ENCODE measurements around the gene PJA1.

PJA1 gene

DNA sequence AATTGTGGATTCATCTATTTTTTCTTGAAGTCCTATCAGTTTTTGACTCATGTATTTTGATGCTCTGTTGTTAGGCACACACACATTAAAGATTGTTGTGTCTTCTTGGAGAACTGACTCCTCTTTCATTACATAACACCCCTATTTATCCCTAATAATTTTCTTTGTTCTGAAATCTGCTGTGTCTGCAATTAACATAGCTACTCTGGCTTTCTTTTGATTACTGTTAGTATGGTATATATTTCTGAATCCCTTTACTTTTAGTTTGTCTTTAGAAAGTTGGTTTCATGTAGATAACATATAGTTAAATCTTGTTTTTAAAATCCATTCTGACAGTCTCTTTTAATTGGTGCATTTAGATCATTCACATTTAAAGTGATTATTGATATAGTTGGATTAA is 5.1 kb upstream of the PJA1 start:
- DNase-seq (ENCODE audit: low read depth in 2 of 3, low spot score in 1 of 3) = no peak

DNA sequence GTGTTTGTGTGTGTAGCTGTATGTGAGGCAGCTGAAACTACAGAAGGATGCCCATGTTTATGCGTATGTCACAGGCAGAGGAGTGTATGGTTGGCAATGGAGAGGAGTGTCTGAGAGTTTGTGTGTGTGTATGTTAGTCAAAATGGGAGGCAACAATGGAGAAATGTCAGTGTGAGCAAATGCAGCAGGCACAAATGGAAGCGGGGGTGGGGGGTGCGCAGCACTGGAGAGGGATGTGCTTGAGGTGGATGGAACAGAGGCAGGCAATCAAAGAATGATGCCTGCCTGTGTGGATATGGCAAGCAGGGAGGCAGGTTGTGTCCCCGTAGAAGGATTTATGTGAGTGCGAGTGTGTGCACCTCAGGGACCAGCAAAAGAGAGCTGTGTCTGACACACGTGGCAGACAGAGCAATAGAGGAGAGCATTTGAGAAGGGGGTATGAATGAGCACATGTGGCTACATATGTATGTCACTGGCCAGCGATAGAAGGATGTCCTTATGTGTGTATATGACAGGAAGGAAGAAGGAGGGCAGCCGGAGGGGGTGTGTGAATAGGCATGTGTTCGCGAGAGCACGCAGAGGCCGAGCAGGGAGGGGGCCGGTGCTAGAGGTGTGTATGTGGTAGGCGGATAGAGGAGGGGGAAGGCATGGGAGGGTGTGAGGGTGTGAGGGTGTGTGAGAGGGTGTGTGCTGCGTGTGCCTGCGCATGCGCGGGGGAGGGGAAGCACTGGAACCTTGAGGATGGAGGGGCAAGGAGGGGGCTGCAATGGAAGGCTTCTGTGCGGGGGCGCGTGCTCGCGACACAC is 1.1 kb downstream of the PJA1 start:
- peak; percentile 9 to 26 (median 16) for DNase-seq (ENCODE audit: low read depth in 2 of 3, low spot score in 1 of 3)

DNA sequence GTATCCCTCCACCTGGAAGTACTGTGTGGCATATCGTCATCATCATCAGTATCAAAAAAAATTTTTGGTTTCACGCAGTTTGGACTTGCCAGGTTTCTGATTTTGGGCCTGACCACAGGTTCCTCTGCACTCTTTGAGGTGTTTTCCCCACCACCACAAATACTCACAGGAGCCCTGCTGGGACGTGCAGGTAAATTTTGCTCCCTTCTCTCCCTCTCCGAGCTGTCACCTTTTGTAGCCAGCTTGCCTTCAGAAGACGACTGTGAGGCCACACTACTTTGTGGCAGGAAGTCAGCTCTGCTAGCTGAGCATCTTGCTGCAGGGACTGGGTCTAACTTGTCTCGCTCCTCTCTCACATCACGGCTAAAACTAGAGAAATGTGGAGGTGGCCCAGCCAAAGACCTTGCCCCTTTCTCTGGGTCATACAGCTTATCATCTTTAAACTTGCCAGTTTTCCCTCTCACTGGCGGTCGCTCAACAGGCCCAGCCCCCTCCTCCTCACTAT is 2.8 kb downstream of the PJA1 start:
- DNase-seq (ENCODE audit: low read depth in 2 of 3, low spot score in 1 of 3) = no peak

DNA sequence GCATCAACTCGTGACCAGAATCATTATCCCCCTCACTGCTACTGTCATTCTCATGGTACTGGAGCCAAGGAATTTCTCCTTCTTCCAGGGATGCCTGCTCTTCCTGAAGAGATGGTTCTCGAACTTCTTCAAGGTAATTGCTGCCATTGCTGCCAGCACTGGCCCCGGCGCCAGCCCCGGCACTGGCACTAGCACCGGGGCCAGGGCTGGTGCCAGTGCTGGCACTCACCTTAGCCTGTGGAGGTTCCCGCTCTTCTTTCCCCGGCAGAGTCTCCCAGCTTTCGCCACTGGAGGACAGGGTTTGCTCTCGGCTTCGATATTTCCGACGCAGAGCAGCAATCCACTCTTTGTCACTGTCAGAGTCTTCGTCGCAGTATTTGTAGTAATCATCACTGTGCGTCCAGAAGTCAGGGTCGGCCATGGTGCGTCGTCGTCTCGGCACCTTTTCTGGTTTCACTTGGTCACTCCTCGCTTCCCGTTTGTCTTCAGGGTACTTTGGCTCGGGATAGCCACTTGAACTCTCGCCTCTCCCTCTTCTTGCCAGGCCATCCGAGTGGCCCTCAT is 3.4 kb downstream of the PJA1 start:
- DNase-seq (ENCODE audit: low read depth in 2 of 3, low spot score in 1 of 3) = no peak

DNA sequence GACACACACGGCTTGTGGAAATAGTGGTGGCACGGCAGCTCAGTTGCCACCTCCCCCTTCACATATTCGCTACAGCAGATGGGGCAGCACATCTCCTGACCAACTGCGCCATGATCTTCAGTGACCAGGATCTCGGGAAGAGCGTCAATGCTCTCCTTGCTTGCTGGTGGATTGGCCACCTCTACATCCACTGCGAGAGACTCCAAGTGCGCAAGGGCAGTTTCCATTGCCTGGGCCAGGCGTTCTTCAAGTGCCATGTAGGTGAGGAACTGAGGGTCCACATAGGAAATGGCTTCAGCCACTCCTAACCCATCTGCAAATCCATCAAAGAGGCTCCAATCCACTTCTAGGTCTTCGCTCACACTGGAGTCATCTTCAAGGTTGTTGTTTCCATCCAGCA is 3.9 kb downstream of the PJA1 start:
- DNase-seq (ENCODE audit: low read depth in 2 of 3, low spot score in 1 of 3) = no peak

DNA sequence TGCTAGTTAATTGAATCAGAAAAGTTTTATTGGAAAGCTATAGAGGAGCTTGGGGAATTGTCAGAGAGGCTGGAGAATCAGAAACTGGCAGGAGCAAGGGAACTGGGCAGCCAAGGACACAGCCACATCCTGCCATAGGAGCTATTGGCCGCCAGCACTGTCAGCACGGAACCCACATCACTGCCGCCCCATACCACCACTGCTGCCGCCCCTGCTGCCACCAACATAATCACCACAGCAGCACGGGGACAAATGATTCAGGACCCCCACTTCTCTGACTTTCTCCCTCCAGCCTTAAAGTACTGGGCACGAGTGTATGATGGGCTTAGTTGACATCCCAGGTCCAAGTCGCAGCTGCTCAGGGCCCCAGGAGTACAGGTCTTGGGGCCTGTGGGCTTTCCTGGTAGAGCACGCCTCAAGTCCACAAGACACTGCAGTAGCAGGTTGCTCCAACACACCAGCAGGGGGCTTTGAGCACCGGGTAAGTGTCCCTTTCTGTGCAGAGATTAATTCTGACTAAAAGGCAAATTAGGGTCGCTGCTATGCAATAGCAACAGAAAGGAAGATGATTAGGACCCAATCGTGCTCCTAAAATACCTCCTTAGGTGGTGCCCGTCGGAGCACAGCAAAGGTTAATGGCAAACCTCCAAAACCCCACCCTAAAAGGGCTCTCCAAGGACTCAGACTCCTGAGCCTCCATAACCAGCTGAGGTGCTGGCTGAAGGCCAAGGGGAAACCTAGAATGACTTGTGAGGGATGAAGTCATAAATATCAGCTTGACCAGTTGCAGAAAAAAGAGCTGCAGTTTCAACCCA is 6.9 kb downstream of the PJA1 start:
- DNase-seq (ENCODE audit: low read depth in 2 of 3, low spot score in 1 of 3) = peak in 1 of 3 donors; percentile 14

DNA sequence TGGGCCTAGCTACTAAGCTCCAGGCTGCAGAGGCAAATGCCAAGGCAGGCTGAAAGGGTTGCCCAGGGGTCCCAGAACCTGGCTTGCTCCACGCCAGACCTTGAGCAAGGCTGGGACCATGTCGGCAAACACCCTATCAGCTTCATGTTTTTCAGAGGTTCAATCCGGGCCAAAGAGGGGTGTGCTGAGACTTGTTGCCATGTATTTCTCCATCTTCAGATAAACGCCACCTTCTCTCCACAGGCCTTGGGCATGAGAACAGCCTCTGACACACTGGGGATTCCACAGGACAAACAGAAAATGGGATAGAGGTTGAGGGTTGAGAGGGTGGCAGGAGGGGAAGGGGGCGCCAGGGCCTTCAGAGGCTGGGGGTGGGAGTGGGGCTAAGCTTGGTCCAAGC is 8.6 kb downstream of the PJA1 start:
- no peak for DNase-seq (ENCODE audit: low read depth in 2 of 3, low spot score in 1 of 3)

DNA sequence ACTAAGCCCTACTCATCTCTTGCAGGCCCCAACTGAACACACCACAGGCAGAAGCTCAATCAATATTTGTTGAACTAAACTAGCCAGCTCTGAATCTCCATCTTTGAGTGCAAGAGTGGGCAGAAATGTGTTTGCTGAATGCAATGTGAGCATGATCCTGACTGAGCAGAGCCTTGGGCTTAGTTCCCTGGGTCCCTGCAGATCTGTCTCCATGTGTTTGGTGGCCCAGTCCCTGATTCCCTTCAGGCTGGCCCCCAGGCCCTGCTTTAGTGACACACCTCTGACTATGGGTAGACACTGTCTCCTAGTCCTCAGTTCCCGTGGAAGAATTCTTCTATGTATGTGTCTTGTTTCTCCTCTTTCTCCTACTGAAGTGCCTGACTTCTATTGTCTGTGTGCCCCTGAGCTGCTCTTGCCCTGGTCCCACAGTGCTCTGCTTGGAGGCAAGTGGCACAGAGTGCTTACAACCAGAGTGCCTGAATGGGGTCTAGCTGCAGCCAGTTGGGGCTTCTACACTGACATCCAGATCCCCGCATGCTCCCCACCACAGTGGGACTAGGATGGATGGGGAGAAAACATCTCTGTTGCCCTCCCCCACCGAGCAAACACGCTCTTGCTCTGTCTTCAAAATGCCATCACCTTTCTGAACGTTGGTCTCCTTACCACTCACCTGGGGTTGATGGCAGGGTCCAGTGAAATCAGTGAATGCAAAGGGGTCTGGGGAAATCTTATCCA is 9.3 kb downstream of the PJA1 start:
- DNase-seq (ENCODE audit: low read depth in 2 of 3, low spot score in 1 of 3) = no peak

DNA sequence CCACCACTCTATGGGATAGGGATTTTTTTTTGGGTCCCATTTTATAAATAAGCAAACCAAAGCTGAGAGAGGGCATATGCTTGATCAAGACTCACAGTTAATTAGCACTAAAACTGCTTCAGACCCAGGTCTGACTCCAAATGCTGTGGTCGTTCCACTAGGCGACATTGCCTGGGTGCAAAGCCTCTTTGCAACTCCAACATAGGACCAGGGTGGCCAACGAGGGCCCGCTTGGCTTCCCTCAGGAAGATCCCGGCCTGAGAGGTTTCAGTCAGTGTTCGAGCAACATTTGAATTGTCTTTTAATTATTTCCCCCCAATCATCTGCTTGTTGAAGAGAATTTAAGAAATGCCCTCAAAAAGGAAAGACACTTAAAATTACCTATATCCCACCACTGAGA is 11.2 kb downstream of the PJA1 start:
- no peak for DNase-seq (ENCODE audit: low read depth in 2 of 3, low spot score in 1 of 3)

DNA sequence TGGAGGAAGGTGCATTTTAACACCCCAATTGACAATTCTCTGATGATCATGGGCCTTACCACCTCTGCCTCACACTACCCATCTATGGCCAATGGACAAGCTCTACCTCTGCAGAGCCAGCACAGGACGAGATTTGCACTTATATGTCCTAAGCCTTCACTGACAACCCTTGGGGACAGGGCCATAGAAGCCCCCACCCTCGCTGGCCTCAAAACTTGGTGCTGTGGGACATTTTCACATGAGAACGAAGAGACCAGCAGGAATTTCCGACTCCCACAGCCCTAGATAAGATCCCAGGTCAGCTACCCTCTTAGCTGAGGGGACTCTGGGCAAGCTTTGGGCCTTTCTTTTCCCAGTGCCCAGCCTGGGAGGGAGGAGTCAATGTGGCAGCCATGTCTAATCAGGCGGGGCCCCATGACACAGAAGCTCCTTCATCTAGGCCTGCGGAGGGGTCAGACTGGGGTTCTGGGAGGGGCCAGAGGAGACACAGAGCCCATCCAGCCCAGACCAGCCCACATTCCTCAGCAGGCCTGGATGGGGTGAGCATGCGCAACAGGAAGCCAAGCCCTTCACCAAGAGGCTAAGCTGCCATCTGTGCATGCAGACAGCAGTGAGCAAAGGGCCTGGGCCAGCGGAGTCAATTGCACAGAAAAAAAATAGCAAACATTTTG is 12.1 kb downstream of the PJA1 start:
- no peak for DNase-seq (ENCODE audit: low read depth in 2 of 3, low spot score in 1 of 3)

DNA sequence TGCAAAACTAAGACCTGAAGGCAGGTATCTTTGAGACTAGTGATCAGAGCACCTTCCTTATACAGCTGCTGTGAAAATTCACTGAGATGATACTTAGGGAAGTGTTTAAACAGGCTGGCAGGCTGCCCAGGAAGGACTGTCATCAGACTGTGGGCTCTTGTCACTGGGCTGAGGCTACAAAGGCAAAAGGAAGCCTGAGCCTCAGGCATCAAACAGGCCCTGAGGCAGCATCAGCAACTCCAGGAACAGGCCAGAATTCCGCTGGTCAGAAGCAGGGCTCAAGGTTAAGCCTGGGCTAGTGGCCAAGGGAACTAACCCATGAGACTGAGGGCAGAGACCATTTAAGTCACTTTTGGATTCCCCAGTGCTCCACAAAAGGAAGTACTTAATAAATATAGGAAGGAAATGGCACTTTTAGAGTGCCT is 12.8 kb downstream of the PJA1 start:
- no peak for DNase-seq (ENCODE audit: low read depth in 2 of 3, low spot score in 1 of 3)

DNA sequence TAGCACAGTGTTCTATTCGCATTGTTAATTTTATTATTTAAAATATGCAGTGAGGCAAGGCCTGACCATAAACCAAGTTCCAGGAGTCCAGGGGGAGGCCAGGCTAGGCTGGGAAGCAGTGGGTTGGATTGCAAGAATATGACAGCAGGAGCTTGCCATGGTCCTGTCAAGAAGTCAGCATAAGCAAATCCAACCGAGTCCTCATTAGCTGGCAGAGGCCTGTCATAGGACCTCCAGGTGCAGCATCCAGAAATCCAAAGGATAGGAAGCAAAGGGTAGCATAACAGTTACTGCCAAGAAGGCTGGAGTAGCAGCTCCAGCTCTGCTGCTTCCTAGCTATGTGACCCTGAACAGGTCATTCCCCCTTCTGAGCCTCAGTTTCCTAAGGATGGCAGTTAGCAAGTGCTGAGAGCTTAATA is 13.4 kb downstream of the PJA1 start:
- DNase-seq (ENCODE audit: low read depth in 2 of 3, low spot score in 1 of 3) = no peak

DNA sequence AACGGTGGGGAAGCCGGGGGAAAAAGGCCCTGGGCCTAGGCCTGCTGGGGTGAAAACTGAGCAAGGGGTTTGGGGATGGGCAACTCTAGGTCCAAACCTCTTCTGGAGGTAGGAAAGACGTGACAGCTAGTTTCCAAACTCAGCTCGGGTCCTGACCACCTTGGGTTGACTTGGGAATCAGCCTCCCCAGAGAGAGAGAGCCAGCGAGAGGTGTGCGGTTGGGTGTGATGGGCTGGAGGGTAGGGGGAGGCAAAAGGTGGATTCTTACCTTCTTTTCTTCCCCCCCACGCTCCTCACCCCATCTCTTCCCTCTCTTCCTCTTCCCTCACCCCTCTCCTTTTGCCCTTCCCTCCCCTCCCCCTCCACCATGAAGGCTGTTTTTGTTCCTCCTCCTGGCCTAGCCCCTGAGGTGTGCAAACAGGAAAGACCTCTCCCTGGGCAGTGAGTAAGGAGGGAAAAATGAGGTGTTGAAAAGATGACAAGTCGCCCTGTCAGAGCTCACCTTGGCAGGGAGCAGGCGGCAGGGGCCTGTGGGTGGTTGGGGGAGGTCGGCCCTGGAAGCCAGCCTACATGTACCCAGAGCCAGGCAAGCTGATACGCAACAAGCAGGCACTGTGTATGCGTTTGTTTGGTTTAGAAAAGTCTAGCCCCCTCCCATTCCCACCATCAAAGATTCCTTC is 14.8 kb downstream of the PJA1 start:
- DNase-seq (ENCODE audit: low read depth in 2 of 3, low spot score in 1 of 3) = no peak

DNA sequence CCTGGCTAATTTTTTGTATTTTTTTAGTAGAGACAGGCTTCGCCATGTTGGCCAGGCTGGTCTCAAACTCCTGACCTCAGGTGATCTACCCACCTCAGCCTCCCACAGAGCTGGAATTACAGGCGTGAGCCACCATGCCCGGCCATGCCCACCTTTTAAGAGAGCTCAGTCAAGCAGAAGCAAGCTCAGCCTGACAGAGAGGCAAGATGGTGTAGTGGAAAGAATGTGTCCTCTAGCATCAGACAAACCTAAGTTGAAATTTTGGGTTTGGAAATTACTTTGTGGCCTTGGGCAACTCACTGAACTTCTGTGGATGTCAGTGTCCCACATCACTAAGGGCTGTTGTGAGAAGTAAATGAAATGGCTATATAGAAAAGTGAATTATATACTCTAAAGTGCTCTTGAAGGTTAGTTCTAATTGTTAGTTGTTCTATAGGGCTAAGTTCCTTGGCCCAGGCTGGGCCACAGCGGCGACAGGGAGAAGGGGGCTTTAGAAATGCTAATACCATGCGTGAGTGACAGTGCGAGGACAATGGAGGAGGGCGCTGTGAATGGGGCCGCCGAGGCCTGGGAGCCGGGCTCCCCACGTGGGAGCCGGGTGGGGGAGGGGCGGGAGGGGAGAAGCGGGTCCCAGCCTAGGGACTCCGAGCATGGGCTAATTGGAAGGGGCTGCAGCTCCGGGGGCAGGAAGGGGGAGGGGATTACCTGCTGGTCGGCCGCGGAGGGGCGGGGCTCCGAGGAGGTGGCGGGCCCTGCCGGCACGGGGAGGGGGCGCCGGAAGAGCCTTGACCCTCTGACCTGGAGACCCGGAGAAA is 15.6 kb downstream of the PJA1 start:
- no peak for DNase-seq (ENCODE audit: low read depth in 2 of 3, low spot score in 1 of 3)

DNA sequence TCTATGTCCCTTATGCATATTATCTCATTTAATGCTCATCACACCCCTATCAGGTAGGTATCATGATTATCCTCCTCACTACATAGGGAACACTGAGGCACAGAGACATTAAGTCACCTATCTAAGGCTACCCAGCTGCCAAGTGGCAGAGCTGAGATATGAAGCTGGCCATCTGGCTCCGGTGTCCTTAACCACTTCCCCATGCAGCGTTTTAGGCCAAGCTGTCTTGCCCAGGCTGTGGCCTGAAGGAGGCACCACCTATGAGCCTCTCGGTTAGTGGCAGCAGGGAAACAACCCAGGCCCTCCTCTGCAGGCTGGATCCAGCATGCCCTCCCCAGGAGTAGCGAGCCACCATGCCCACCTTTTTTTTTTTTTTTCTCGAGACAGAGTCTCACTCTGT is 16.3 kb downstream of the PJA1 start:
- DNase-seq (ENCODE audit: low read depth in 2 of 3, low spot score in 1 of 3) = no peak

DNA sequence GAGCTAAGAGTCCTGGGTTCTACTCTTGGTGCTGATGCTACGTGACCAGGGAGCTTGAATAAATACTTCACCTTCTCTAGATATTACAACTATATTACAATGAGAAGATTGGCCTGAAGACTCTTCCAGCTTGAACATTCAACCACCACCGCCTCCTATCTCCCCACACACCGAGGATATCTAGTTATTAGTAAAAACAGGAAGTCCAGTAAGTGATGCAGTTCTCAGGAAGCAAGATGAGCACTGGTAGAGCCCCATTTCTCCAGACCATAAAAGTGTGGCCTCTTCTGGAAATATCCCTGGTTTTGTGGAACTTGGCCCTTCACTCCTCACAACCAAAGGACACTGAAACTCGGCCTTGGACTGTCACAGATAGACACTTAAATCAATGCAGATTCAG is 18.5 kb downstream of the PJA1 start:
- DNase-seq (ENCODE audit: low read depth in 2 of 3, low spot score in 1 of 3) = no peak

DNA sequence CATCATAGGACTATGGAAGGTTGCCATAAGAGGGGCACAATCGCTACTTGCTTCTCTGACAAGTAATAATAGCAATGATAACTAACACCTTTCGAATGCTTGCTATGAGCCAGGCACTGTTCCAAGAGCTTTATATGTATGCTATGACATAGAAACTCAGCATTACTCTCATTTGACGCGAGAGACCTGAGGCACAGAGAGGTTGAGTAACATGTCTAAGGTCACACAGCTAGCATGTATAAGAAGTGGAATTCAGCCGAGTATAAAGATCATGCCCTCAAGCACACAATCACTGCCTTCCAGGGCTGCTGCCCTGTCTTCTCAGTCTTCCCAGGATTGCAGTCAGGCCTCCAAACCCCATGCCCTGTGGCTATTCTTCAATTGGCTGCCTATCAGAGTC is 19.5 kb downstream of the PJA1 start:
- no peak for DNase-seq (ENCODE audit: low read depth in 2 of 3, low spot score in 1 of 3)

DNA sequence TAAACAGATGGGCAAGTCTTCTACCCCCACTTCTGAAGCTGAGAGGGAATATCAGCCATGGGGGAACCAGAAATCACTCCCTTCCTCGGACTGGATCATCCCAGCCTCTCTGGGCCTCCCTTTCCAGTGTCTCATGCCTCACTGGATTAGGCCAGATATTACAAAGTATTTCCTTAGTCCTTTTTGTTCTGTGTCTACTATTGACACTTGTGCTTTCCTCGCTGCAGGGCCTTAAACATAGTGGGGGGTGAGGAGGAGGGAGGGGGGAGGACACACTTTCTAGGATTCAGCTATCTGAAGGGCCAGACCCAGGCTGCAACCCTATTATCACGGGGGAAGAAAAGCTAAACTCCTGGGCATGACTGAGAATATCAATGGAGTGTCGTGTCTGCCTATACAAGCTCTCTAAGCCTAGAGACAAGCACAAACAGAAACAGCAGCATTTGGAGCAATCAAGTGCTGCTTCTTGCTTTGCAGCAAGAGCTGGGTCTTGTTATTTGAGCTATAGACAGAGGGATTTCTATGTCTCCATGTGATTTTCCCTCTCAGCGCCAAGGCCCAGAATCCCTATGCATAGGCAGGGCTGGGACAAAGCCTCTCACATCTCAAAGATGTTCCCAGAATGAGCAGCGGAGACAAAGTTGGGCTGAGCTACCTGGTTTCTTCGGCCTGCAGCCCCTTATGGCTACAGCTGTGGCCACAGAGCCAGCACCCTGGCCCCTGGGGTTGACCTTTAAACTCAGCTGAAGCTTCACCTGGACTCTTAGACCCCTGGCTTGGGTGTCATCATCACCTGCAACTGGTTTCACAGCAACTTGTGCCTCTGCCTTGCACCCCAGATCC is 20.2 kb downstream of the PJA1 start:
- no peak for DNase-seq (ENCODE audit: low read depth in 2 of 3, low spot score in 1 of 3)
